ENCODE data around the gene TMEM18. TPM values are rescaled to one million over a fixed set of nuclear protein-coding genes. Genes with fewer than 3 reads are reported as not detected.

Gene TMEM18
- total and polyA plus RNA-seq, 2 experiments from 2014 or later = 35.4 to 47.1 TPM

- H3K27me3 ChIP-seq = peaks cover 7% of the 10 kb centered on the region
- no peaks in the 10 kb centered on the region for H3K79me2 ChIP-seq
- TF ChIP-seq CTCF (IDR thresholded peaks at IDR 0.05; ENCODE audit: poor library complexity) (no peak), EZH2phosphoT487 (IDR thresholded peaks at IDR 0.05; ENCODE audit: low read depth, severe bottlenecking, unreplicated experiment) (no peak), EZH2 (IDR thresholded peaks at IDR 0.05; ENCODE audit: borderline replicate concordance) (no peak)
- H3K27ac ChIP-seq = no peak overlapping the region
- H3K36me3 ChIP-seq (replicated peaks; ENCODE audit: insufficient read depth, low read depth) = no peaks in the 10 kb centered on the region
- no peaks in the 10 kb centered on the region for H4K20me1 ChIP-seq (ENCODE audit: insufficient read depth, poor library complexity, severe bottlenecking)
- H3K4me1 ChIP-seq (ENCODE audit: insufficient read depth) = no peaks in the 10 kb centered on the region
- no peak overlapping the region for H3K4me2 ChIP-seq
- H3K9me2 ChIP-seq (replicated peaks; ENCODE audit: insufficient read depth) = no peaks in the 10 kb centered on the region
- no peak for DNase-seq (ENCODE audit: low spot score)
- no peak overlapping the region for H3K4me3 ChIP-seq
- H3K9me3 ChIP-seq (ENCODE audit: low read depth) = no peaks in the 10 kb centered on the region
- H2AFZ ChIP-seq = no peak overlapping the region
- WGBS (ENCODE audit: low lambda C conversion rate, missing lambda C conversion rate) = 92% methylated on average over 15 of the region's 16 CpGs
These were observed 29.4 kb downstream of the TMEM18 start for GRCh38 chr2:647691-648231.

- TF ChIP-seq CTCF (IDR thresholded peaks at IDR 0.05; ENCODE audit: poor library complexity) (no peak), EZH2 (IDR thresholded peaks at IDR 0.05; ENCODE audit: borderline replicate concordance) (no peak), EZH2phosphoT487 (IDR thresholded peaks at IDR 0.05; ENCODE audit: low read depth, severe bottlenecking, unreplicated experiment) (no peak)
- no peaks in the 10 kb centered on the region for H3K36me3 ChIP-seq (replicated peaks; ENCODE audit: insufficient read depth, low read depth)
- H3K79me2 ChIP-seq = no peaks in the 10 kb centered on the region
- no peak overlapping the region for H3K27ac ChIP-seq
- H2AFZ ChIP-seq = no peak overlapping the region
- WGBS (ENCODE audit: low lambda C conversion rate, missing lambda C conversion rate) = 87% methylated on average over 10 of the region's 10 CpGs
- H3K27me3 ChIP-seq = peaks cover 7% of the 10 kb centered on the region
- H3K4me3 ChIP-seq = no peak overlapping the region
- no peak overlapping the region for H3K4me2 ChIP-seq
- no peaks in the 10 kb centered on the region for H3K4me1 ChIP-seq (ENCODE audit: insufficient read depth)
- H3K9me2 ChIP-seq (replicated peaks; ENCODE audit: insufficient read depth) = no peaks in the 10 kb centered on the region
- no peaks in the 10 kb centered on the region for H4K20me1 ChIP-seq (ENCODE audit: insufficient read depth, poor library complexity, severe bottlenecking)
- no peak for DNase-seq (ENCODE audit: low spot score)
- H3K9me3 ChIP-seq (ENCODE audit: low read depth) = no peaks in the 10 kb centered on the region
These were observed 30.1 kb downstream of the TMEM18 start for GRCh38 chr2:647003-647560.

- no peaks in the 10 kb centered on the region for H3K36me3 ChIP-seq (replicated peaks; ENCODE audit: insufficient read depth, low read depth)
- H3K9me2 ChIP-seq (replicated peaks; ENCODE audit: insufficient read depth) = no peaks in the 10 kb centered on the region
- H3K27me3 ChIP-seq = peaks cover 7% of the 10 kb centered on the region
- H2AFZ ChIP-seq = no peak overlapping the region
- no peak overlapping the region for H3K27ac ChIP-seq
- H3K4me1 ChIP-seq (ENCODE audit: insufficient read depth) = no peaks in the 10 kb centered on the region
- H3K4me2 ChIP-seq = no peak overlapping the region
- no peaks in the 10 kb centered on the region for H3K79me2 ChIP-seq
- no peak for TF ChIP-seq CTCF (IDR thresholded peaks at IDR 0.05; ENCODE audit: poor library complexity)
- TF ChIP-seq EZH2 (IDR thresholded peaks at IDR 0.05; ENCODE audit: borderline replicate concordance) = no peak
- no peak for TF ChIP-seq EZH2phosphoT487 (IDR thresholded peaks at IDR 0.05; ENCODE audit: low read depth, severe bottlenecking, unreplicated experiment)
- 67% methylated on average over 5 of the region's 5 CpGs for WGBS (ENCODE audit: low lambda C conversion rate, missing lambda C conversion rate)
- DNase-seq (ENCODE audit: low spot score) = no peak
- H3K9me3 ChIP-seq (ENCODE audit: low read depth) = no peaks in the 10 kb centered on the region
- no peaks in the 10 kb centered on the region for H4K20me1 ChIP-seq (ENCODE audit: insufficient read depth, poor library complexity, severe bottlenecking)
- no peak overlapping the region for H3K4me3 ChIP-seq
These were observed 32.3 kb downstream of the TMEM18 start for GRCh38 chr2:644871-645270.

Data from hepatocyte (in vitro differentiated cells).